Esophagus muscularis mucosa (tissue), 4 donors: ENCODE results near the gene NSMCE1.

Source experiments
- CTCF ChIP-seq, 3 experiments: fragments of 200-600 bp in 2 of 3; fragments of 450-650 bp in 1 of 3; sonication (generic) in 2 of 3; IDR thresholded peaks; one replicate each; pipeline ENCODE4 v1.5.1; 2017 to 2019; ENCODE audit warnings: antibody characterized with exemption in 3 of 3, mild to moderate bottlenecking in 2 of 3, moderate library complexity in 1 of 3
- EP300 ChIP-seq: sonication (generic); formaldehyde crosslinking; IDR thresholded peaks from one replicate; pipeline ENCODE4 v1.6.1; 2017; ENCODE audit warnings: antibody characterized with exemption
- POLR2A ChIP-seq: fragments of 450-650 bp; IDR thresholded peaks from one replicate; pipeline ENCODE4 v1.6.1; 2017; ENCODE audit warnings: antibody characterized with exemption, moderate library complexity, mild to moderate bottlenecking, low read depth
- POLR2AphosphoS5 ChIP-seq, 2 donors: sonication (generic); formaldehyde crosslinking; IDR thresholded peaks; one replicate each; pipeline ENCODE4 v1.6.1; 2017; ENCODE audit warnings: antibody characterized with exemption in 2 of 2

DNA sequence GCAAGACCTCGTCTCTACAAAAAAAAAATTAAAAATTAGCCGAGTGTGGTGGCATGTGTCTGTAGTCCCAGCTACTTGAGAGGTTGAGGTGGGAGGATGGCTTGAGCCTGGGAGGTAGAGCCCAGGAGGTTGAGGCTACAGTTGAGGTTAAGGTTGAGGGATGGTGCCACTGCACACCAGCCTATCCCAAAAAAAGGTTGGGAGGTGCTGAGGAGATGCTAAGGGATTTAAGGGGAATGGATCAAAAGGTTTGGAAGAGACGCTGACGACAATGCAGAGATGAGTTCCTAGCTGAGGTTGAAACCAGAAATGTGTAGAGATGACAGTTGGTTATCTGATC, 4.7 kb upstream of the NSMCE1 start:
- TF ChIP-seq CTCF (IDR thresholded peaks at IDR 0.05) (no peak), POLR2A (no peak), POLR2AphosphoS5 (IDR thresholded peaks at IDR 0.05) (no peak), EP300 (no peak)
